ENCODE data around the gene ADCY6. TPM values are rescaled to one million over a fixed set of nuclear protein-coding genes. Genes with fewer than 3 reads are reported as not detected.

ADCY6 gene
- total RNA-seq, 1 donor from 2014 or later, result 0.78 TPM

DNA sequence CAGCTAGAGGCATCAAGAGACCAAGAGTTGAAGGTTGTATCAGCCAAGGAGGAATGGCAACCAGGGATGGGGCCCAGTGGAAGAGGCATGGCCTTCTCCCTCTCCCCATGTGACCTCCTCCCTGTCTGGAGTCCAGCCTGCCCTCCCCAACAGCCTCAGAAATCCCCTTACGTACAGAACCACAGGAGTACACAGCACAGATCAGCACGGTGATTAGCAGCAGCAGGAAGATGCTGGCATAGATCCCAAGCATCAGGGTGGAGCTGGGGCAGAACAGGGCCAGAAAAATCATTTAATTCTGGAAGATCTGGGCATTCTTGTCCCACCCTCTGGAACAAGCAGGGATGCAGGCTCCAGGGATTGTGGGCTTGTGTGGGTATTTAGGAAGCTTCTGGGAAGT is 14.4 kb downstream of the ADCY6 start:
- intact Hi-C loops (cut with micrococcal nuclease), result no loop called here
- no peak overlapping the region for H3K4me3 Mint-ChIP-seq
- H3K9me3 Mint-ChIP-seq, result no peaks in the 10 kb centered on the region
- no peak overlapping the region for H3K27ac Mint-ChIP-seq
- H3K36me3 Mint-ChIP-seq (ENCODE audit: low read depth), result no peaks in the 10 kb centered on the region
- no peak for DNase-seq (ENCODE audit: low spot score)
- no peaks in the 10 kb centered on the region for H3K4me1 Mint-ChIP-seq (ENCODE audit: low read depth)
- peaks cover 14% of the 10 kb centered on the region for H3K27me3 Mint-ChIP-seq (ENCODE audit: insufficient read depth)

- Mint-ChIP-seq H3K4me1 (ENCODE audit: low read depth) (no peaks in the 10 kb centered on the region), H3K36me3 (ENCODE audit: low read depth) (no peaks in the 10 kb centered on the region), H3K27me3 (ENCODE audit: insufficient read depth) (peaks cover 14% of the 10 kb centered on the region), H3K4me3 (no peak overlapping the region), H3K27ac (no peak overlapping the region), H3K9me3 (no peaks in the 10 kb centered on the region)
- intact Hi-C loops (cut with micrococcal nuclease), result no loop called here
- no peak for DNase-seq (ENCODE audit: low spot score)
Observed at GRCh38 chr12:48773686-48774085, 15.2 kb downstream of the ADCY6 start.

DNA sequence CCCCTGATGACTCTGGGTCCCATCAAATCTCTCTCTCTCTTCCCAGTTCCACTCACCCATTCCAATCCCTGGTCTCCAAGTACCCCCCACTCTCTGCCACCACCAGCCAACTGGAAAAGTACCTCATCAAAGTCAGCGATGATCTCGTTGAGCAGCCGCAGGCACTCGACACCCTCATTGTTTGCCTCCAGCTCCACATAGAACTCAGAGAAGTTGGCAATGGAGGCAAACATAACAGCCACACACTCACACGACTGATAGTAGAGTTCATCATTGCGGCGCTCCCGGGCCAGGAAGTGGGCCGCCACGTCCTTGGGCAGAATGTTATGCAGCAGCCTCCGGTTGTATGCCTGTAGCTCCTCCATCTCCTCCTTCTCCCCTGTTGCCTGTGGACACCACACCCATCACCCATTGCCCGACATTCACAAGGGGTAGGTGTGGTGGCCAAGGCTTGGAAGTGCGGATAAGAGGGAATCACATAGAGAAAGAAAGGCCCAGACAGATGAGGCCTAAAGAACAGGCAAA is 17.2 kb downstream of the ADCY6 start:
- Mint-ChIP-seq H3K27me3 (ENCODE audit: insufficient read depth) (peaks cover 8% of the 10 kb centered on the region), H3K4me3 (no peak overlapping the region), H3K9me3 (no peaks in the 10 kb centered on the region), H3K4me1 (ENCODE audit: low read depth) (peaks cover under 1% of the 10 kb centered on the region), H3K27ac (no peak overlapping the region), H3K36me3 (ENCODE audit: low read depth) (no peaks in the 10 kb centered on the region)
- intact Hi-C loops (cut with micrococcal nuclease), result no loop called here
- no peak for DNase-seq (ENCODE audit: low spot score)

DNA sequence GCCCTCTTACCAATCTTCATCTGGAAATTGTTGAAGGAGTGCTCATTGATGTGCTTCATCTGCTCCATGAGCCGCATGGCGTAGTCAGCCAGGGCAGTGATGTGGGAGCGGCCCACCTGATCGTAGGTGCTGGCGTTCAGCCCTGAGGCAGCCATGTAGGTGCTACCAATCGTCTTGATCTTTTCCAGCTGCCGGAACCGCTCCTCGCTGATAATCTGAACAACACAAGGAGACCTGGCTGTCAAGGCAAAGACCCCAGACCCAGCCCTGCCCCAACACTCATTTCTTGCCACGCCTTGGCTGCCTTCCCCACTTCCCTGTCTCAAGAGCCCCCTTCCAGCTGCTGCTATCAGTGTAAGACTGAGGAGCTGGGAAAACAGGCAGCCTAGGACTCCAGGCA is 18.1 kb downstream of the ADCY6 start:
- Mint-ChIP-seq H3K36me3 (ENCODE audit: low read depth) (no peaks in the 10 kb centered on the region), H3K9me3 (no peaks in the 10 kb centered on the region), H3K4me3 (no peak overlapping the region)

DNA sequence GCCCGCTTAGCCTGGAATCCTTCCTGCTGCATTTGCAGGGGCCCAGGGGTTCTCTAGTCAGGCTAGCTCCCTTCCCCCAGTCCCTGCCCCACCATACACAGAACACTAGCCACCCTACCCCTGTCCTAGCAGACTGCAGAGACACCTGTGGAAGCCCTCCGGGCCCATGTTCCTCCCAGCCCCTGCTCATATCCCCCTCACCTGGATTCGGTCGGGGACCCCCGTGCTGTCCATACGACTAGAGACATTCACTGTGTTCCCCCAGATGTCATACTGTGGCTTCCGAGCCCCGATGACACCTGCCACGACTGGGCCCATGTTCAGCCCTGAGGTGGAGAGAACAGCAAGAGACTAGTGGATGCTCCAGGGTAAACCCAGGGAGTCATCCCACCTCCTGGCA is 20.2 kb downstream of the ADCY6 start:
- Mint-ChIP-seq H3K36me3 (ENCODE audit: low read depth) (no peaks in the 10 kb centered on the region), H3K4me1 (ENCODE audit: low read depth) (peaks cover 16% of the 10 kb centered on the region), H3K27me3 (ENCODE audit: insufficient read depth) (peaks cover 8% of the 10 kb centered on the region), H3K27ac (no peak overlapping the region), H3K4me3 (no peak overlapping the region), H3K9me3 (no peaks in the 10 kb centered on the region)
- intact Hi-C loops (cut with micrococcal nuclease), result no loop called here
- no peak for DNase-seq (ENCODE audit: low spot score)

More for the DNA sequence above, 18.1 kb downstream of the ADCY6 start:
- peaks cover 10% of the 10 kb centered on the region for H3K4me1 Mint-ChIP-seq (ENCODE audit: low read depth)
- no peak for DNase-seq (ENCODE audit: low spot score)
- H3K27ac Mint-ChIP-seq, result no peak overlapping the region
- H3K27me3 Mint-ChIP-seq (ENCODE audit: insufficient read depth), result peaks cover 8% of the 10 kb centered on the region
- intact Hi-C loops (cut with micrococcal nuclease), result no loop called here

- no peak overlapping the region for H3K4me3 Mint-ChIP-seq
- no peak overlapping the region for H3K27ac Mint-ChIP-seq
- intact Hi-C loops (cut with micrococcal nuclease), result no loop called here
- H3K4me1 Mint-ChIP-seq (ENCODE audit: low read depth), result peaks cover 16% of the 10 kb centered on the region
- H3K9me3 Mint-ChIP-seq, result no peaks in the 10 kb centered on the region
- DNase-seq (ENCODE audit: low spot score), result no peak
- H3K36me3 Mint-ChIP-seq (ENCODE audit: low read depth), result no peaks in the 10 kb centered on the region
- peaks cover 5% of the 10 kb centered on the region for H3K27me3 Mint-ChIP-seq (ENCODE audit: insufficient read depth)
Observed at GRCh38 chr12:48768147-48768546, 20.7 kb downstream of the ADCY6 start.

GRCh38 chr12:48767521-48767920 is 21.4 kb downstream of the ADCY6 start:
- no peak overlapping the region for H3K27ac Mint-ChIP-seq
- H3K4me3 Mint-ChIP-seq, result no peak overlapping the region
- DNase-seq (ENCODE audit: low spot score), result no peak
- intact Hi-C loops (cut with micrococcal nuclease), result no loop called here
- no peaks in the 10 kb centered on the region for H3K9me3 Mint-ChIP-seq
- no peaks in the 10 kb centered on the region for H3K36me3 Mint-ChIP-seq (ENCODE audit: low read depth)
- peaks cover 16% of the 10 kb centered on the region for H3K4me1 Mint-ChIP-seq (ENCODE audit: low read depth)
- peaks cover 1% of the 10 kb centered on the region for H3K27me3 Mint-ChIP-seq (ENCODE audit: insufficient read depth)

DNA sequence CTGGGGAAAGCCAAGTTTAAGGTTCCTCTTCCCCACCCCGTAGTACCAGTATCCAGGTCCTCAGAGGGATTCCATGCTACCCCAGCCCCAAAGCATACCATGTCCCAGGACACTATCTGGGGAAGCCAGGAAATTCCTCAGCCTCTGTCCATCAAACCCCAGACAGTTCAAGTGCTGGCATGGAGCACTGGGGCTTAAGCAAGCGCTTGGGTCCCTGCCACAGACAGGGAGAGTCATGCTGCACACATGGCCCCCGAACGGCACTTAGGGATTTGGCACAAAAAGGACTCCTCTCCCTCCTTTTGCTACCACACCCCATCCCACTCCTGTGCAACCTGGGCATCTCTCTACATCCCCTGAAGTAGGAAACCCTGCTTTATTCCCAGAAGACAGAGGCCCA is 21.8 kb downstream of the ADCY6 start:
- DNase-seq (ENCODE audit: low spot score), result no peak
- Mint-ChIP-seq H3K4me1 (ENCODE audit: low read depth) (peaks cover 16% of the 10 kb centered on the region), H3K36me3 (ENCODE audit: low read depth) (no peaks in the 10 kb centered on the region), H3K27me3 (ENCODE audit: insufficient read depth) (peaks cover 1% of the 10 kb centered on the region), H3K27ac (no peak overlapping the region), H3K4me3 (no peak overlapping the region), H3K9me3 (no peaks in the 10 kb centered on the region)
- intact Hi-C loops (cut with micrococcal nuclease), result no loop called here

DNA sequence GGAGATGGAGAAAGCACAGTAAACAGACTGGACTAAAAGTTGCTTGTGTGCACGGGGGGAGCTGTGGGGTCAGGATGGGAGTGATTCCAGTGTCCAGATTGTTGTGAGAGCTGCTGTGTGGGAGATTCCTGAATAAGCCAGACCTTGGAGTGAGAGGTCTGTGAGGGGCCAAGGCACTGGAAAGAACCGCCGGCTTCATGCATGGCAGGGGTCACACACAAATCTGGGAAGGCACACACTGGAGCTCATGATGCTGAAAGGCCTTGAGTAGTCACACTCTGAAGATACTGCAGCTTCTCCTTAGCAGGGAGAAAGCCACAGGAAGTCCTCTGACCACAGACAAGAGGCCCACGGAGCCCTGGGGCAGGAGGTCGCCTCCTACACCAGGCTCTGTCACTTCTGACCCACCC is 23.1 kb downstream of the ADCY6 start:
- Mint-ChIP-seq H3K27me3 (ENCODE audit: insufficient read depth) (no peaks in the 10 kb centered on the region), H3K4me1 (ENCODE audit: low read depth) (peaks cover 16% of the 10 kb centered on the region), H3K9me3 (no peaks in the 10 kb centered on the region), H3K36me3 (ENCODE audit: low read depth) (no peaks in the 10 kb centered on the region), H3K4me3 (no peak overlapping the region), H3K27ac (no peak overlapping the region)
- intact Hi-C loops (cut with micrococcal nuclease), result no loop called here
- DNase-seq (ENCODE audit: low spot score), result peak; percentile 10

- Mint-ChIP-seq H3K4me1 (ENCODE audit: low read depth) (peaks cover 16% of the 10 kb centered on the region), H3K36me3 (ENCODE audit: low read depth) (no peaks in the 10 kb centered on the region), H3K9me3 (no peaks in the 10 kb centered on the region), H3K27ac (no peak overlapping the region), H3K4me3 (no peak overlapping the region), H3K27me3 (ENCODE audit: insufficient read depth) (no peaks in the 10 kb centered on the region)
- no peak for DNase-seq (ENCODE audit: low spot score)
- intact Hi-C loops (cut with micrococcal nuclease), result no loop called here
Observed at GRCh38 chr12:48764521-48764920, 24.4 kb downstream of the ADCY6 start.

DNA sequence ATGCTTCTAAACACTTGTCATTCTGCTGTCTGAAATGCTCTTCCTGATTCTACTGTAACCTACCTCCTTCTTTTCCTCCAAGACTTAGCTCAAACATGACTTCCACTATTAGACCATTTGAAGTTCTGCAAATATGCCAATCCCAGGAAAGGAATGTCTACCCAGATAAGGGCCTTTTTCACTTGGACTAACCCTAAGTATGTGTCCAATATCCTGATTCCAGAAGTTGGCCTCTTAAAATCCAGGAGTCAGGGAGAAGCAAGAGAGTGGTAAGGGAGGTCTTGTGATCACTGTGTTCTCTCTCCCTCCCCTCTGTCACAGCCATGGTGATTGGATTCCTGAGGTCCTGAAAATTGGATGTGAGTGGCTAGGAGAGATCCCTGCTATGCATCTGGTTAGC is 30.2 kb downstream of the ADCY6 start:
- Mint-ChIP-seq H3K9me3 (no peaks in the 10 kb centered on the region), H3K27ac (no peak overlapping the region), H3K4me3 (no peak overlapping the region), H3K4me1 (ENCODE audit: low read depth) (no peaks in the 10 kb centered on the region), H3K36me3 (ENCODE audit: low read depth) (no peaks in the 10 kb centered on the region), H3K27me3 (ENCODE audit: insufficient read depth) (peaks cover 3% of the 10 kb centered on the region)
- intact Hi-C loops (cut with micrococcal nuclease), result no loop called here
- DNase-seq (ENCODE audit: low spot score), result no peak

- peaks cover 3% of the 10 kb centered on the region for H3K27me3 Mint-ChIP-seq (ENCODE audit: insufficient read depth)
- no peaks in the 10 kb centered on the region for H3K4me1 Mint-ChIP-seq (ENCODE audit: low read depth)
- no peaks in the 10 kb centered on the region for H3K36me3 Mint-ChIP-seq (ENCODE audit: low read depth)
- DNase-seq (ENCODE audit: low spot score), result no peak
- H3K9me3 Mint-ChIP-seq, result no peaks in the 10 kb centered on the region
- no peak overlapping the region for H3K27ac Mint-ChIP-seq
- intact Hi-C loops (cut with micrococcal nuclease), result no loop called here
- H3K4me3 Mint-ChIP-seq, result no peak overlapping the region
Observed at GRCh38 chr12:48758186-48758585, 30.7 kb downstream of the ADCY6 start.

DNA sequence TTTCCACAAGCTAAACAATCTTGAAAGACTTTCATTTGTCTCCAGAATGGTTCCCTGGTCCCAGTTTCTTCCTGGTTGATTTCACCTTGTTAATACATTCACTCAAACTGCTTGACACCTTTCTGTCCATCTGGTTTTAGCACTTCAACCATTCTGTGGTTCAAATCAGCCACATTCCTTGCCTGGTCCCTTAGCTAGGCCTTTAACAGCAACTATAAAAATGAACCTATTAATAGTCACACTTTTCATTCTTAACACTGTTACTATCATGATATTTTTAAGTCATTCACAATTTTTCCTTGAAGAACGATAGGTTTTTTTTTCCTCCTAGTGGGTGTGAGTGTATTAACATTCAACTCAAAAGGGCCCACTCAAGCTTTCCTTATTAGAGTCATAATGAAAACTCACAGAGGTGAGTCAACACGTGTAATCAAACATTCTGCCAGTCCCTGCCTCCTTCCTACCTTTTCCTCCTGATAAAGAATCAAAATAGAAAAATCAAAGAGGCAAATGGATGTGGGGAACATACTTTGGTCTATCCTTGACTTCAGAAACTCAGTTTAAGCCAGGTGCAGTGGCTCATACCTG is 38.0 kb downstream of the ADCY6 start:
- Mint-ChIP-seq H3K36me3 (ENCODE audit: low read depth) (no peaks in the 10 kb centered on the region), H3K27me3 (ENCODE audit: insufficient read depth) (peaks cover 7% of the 10 kb centered on the region), H3K9me3 (no peaks in the 10 kb centered on the region), H3K27ac (peak overlapping the region; percentile 14), H3K4me1 (ENCODE audit: low read depth) (peaks cover 15% of the 10 kb centered on the region), H3K4me3 (no peak overlapping the region)
- intact Hi-C loops (cut with micrococcal nuclease), result loop anchor here (1.0 to 2.0 kb wide), 2 partner anchors 35 to 68 kb away; partner anchors contain the start of genes CCNT1 and KANSL2
- no peak for DNase-seq (ENCODE audit: low spot score)

- H3K27ac Mint-ChIP-seq, result no peak overlapping the region
- no peak for DNase-seq (ENCODE audit: low spot score)
- H3K4me1 Mint-ChIP-seq (ENCODE audit: low read depth), result peaks cover 15% of the 10 kb centered on the region
- H3K27me3 Mint-ChIP-seq (ENCODE audit: insufficient read depth), result peaks cover 8% of the 10 kb centered on the region
- H3K9me3 Mint-ChIP-seq, result no peaks in the 10 kb centered on the region
- H3K4me3 Mint-ChIP-seq, result no peak overlapping the region
- no peaks in the 10 kb centered on the region for H3K36me3 Mint-ChIP-seq (ENCODE audit: low read depth)
- intact Hi-C loops (cut with micrococcal nuclease), result loop anchor here (2.0 kb wide), 1 partner anchor 67 kb away; the partner anchor contains the start of gene KANSL2
Observed at GRCh38 chr12:48750215-48750614, 38.7 kb downstream of the ADCY6 start.
